ENCODE results near the gene NKD1. TPM values are rescaled to one million over a fixed set of nuclear protein-coding genes. Genes with fewer than 3 reads are reported as not detected.

Gene NKD1
- total and polyA plus RNA-seq, 12 donors, result 0.67 to 8.9 (median 3.5) TPM

DNA sequence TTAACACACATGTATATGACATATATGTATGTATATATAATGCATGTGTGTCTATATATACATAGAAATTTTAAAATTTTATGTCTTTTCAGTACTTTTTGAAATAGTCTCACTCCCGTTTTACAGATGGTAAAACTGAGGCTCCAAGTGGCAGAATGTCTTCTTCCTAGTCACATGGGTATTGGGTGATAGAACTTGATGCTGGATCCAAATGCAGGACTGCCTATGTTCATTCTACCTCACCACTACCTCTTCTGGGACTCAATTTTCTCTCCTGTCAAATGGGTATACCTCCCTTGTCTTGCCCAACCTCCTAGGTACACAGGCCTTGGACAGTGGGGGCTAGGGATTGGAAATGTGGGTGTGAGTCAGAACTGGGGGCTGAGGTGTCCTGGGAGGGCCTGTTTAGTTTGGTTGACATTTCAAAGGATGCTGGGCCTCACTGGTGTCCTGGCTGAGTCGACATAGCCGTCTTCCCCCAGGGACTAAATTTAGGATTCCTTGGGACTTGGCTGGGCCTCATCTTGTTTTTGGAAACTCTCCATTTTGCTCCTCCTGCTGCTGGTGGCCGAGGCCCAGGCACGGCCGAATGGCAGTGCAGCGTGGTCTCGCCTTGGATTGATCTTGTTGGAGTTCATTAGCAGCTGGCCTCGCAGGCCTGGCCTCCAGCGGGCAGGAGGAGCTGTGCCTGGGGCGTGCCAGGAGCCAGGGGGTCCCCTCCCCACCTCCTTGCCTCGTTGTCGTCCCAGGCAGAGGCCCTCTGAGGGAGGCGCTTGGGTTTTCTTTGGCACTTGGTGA, 25.9 kb downstream of the NKD1 start:
- intact Hi-C loops (cut with DNase I), result no loop called here
- no peak overlapping the region for H3K4me3 ChIP-seq
- peak in 1 of 7 donors; percentile 20 for DNase-seq
- H3K27me3 ChIP-seq, result no peaks in the 10 kb centered on the region
- H3K36me3 ChIP-seq (replicated peaks in 1 of 2), result no peaks in the 10 kb centered on the region
- H3K9me3 ChIP-seq (replicated peaks in 1 of 3), result no peaks in the 10 kb centered on the region
- TF ChIP-seq POLR2A (IDR thresholded peaks at IDR 0.05), result no peak
- TF ChIP-seq, protein P1, sequence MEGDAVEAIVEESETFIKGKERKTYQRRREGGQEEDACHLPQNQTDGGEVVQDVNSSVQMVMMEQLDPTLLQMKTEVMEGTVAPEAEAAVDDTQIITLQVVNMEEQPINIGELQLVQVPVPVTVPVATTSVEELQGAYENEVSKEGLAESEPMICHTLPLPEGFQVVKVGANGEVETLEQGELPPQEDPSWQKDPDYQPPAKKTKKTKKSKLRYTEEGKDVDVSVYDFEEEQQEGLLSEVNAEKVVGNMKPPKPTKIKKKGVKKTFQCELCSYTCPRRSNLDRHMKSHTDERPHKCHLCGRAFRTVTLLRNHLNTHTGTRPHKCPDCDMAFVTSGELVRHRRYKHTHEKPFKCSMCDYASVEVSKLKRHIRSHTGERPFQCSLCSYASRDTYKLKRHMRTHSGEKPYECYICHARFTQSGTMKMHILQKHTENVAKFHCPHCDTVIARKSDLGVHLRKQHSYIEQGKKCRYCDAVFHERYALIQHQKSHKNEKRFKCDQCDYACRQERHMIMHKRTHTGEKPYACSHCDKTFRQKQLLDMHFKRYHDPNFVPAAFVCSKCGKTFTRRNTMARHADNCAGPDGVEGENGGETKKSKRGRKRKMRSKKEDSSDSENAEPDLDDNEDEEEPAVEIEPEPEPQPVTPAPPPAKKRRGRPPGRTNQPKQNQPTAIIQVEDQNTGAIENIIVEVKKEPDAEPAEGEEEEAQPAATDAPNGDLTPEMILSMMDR (IDR thresholded peaks at IDR 0.05), result no peak
- H3K4me1 ChIP-seq (replicated peaks in 1 of 2), result peaks cover 0 to 9% of the 10 kb centered on the region in 2 donors
- WGBS, 4 donors, result 41 to 68% (median 60%) methylated on average over 9 to 14 of the region's 14 CpGs
- H3K27ac ChIP-seq, result peak overlapping the region in 3 of 5 donors; percentile 23 to 64 (median 49)

DNA sequence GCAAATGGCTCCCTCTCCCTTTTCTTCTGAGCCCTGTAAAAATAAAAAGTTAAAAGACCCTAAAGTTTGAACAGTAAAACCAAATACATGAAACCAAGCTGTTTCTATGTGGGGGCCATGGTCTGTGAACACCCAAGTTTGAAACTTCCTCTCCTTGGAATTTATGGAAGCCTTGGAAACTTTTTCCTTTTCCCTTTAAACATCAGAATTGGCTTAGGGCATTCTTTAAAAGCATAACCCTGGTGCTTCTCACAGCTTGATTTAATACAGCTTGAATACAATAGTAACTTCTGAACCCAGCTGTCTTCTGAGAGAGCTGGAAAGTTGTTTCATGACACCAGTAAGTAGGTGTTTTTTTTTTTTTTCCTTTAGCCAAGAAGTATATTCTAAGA, 26.5 kb downstream of the NKD1 start:
- no peak overlapping the region for H3K4me3 ChIP-seq
- intact Hi-C loops (cut with DNase I), result no loop called here

DNA sequence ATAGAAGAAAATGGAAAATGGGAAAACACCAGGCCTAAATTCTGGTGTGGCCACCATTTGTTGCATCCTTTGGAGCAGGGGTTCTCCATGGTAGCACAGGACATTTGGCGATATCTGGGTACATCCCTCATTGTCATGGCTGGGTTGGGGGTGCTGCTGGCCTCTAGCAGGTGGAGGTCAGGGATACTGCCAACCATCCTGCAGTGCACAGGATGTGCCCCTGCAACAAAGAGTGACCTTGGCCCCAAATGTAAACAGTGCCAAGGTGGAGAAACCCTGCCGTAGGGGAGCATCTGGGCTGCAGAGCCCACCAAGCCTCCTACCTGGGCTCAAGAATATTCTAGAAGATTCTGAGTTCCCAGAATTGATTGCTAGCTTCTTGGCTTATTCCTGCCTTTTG, 27.5 kb downstream of the NKD1 start:
- 80 to 90% (median 85%) methylated on average over 2 of the region's 2 CpGs for WGBS, 4 donors
- H3K27ac ChIP-seq, result no peak overlapping the region

More for the DNA sequence above, 26.5 kb downstream of the NKD1 start:
- Histone ChIP-seq H3K27ac (peak overlapping the region in 3 of 5 donors; percentile 23 to 64 (median 49)), H3K9me3 (replicated peaks in 1 of 3) (no peaks in the 10 kb centered on the region), H3K36me3 (replicated peaks in 1 of 2) (no peaks in the 10 kb centered on the region), H3K27me3 (no peaks in the 10 kb centered on the region), H3K4me1 (replicated peaks in 1 of 2) (peaks cover 0 to 9% of the 10 kb centered on the region in 2 donors)
- no peak for DNase-seq
- TF ChIP-seq POLR2A (IDR thresholded peaks at IDR 0.05), result no peak
- TF ChIP-seq, protein P1 (IDR thresholded peaks at IDR 0.05), result no peak

DNA sequence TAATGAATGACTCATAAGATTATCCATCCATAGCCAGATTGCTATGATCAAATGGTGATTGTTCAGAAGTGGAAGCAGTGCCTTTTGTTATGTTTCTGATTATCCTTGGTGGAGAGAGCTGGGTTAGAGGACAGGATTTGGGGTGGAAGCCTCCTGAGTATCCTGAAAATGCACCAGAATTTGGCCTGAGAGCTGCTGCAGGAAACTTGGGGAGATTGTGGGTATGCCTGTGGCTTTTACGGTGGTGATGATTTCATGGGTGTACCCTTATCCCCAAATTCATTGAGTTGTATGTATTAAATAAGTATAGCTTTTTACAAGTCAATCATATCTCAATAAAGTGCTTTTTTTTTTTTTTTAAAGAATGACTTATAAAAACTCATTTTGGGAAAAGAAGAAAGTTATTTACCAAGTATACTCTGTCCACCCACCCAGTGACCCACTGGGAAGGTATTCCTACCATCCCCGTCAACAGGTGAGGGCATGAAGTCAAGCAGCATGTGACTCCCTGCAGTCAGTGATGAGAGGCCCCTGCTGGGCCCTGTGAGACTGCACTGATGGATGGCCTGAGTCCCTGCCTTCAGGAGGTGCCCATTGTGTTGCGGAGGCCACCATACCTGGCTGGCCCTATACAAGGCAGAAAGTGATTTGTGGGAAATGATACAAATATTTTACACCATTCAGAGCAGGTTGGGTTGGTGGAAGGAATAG, 28.4 kb downstream of the NKD1 start:
- Histone ChIP-seq H3K9me3 (replicated peaks in 1 of 3) (no peaks in the 10 kb centered on the region), H3K4me1 (replicated peaks in 1 of 2) (peaks cover 0 to 15% of the 10 kb centered on the region in 2 donors), H3K27me3 (no peaks in the 10 kb centered on the region), H3K36me3 (replicated peaks in 1 of 2) (no peaks in the 10 kb centered on the region), H3K27ac (no peak overlapping the region), H3K4me3 (no peak overlapping the region)
- TF ChIP-seq, protein P1 (IDR thresholded peaks at IDR 0.05), result no peak
- TF ChIP-seq POLR2A (IDR thresholded peaks at IDR 0.05), result no peak
- DNase-seq, result no peak
- intact Hi-C loops (cut with DNase I), result no loop called here
- WGBS, 4 donors, result 98 to 100% (median 99%) methylated on average over 3 of the region's 3 CpGs

More for the DNA sequence above, 27.5 kb downstream of the NKD1 start:
- no peak overlapping the region for H3K4me3 ChIP-seq
- intact Hi-C loops (cut with DNase I), result no loop called here
- no peaks in the 10 kb centered on the region for H3K36me3 ChIP-seq (replicated peaks in 1 of 2)
- H3K9me3 ChIP-seq (replicated peaks in 1 of 3), result no peaks in the 10 kb centered on the region
- peaks cover 0 to 11% of the 10 kb centered on the region in 2 donors for H3K4me1 ChIP-seq (replicated peaks in 1 of 2)
- no peak for DNase-seq
- TF ChIP-seq, protein P1 (IDR thresholded peaks at IDR 0.05), result no peak
- TF ChIP-seq POLR2A (IDR thresholded peaks at IDR 0.05), result no peak
- H3K27me3 ChIP-seq, result no peaks in the 10 kb centered on the region

All from adrenal gland (tissue), 12 donors.